PFSK-1 (cell line): ENCODE data around the gene WDR77.

Source experiments
- FOXP2 ChIP-seq: optimal IDR thresholded peaks from 2 replicates; pipeline ENCODE3; 2011; ENCODE audit warnings: borderline replicate concordance, control low read depth, inconsistent platforms; ENCODE audit not compliant: insufficient read depth; ENCODE audit errors: extremely low read length, extremely low read depth
- POLR2AphosphoS5 ChIP-seq: IDR thresholded peaks from 2 replicates; pipeline ENCODE4 v1.6.1; 2012; ENCODE audit warnings: low read depth, mild to moderate bottlenecking, control low read depth, low read length, moderate library complexity
- SIN3A ChIP-seq: IDR thresholded peaks from 2 replicates; pipeline ENCODE4 v1.6.1; 2012; ENCODE audit warnings: mild to moderate bottlenecking, low read length, moderate library complexity, borderline replicate concordance; ENCODE audit not compliant: insufficient read depth
- TAF1 ChIP-seq: IDR thresholded peaks from 2 replicates; pipeline ENCODE4 v1.6.1; 2012; ENCODE audit warnings: low read length, control low read depth, borderline replicate concordance; ENCODE audit not compliant: insufficient read depth
- TF ChIP-seq, protein P1 (sequence below), 2 experiments: IDR thresholded peaks; 2 replicates each; pipeline versions ENCODE4 v1.6.1 to v1.8.0; 2011 to 2012; ENCODE audit warnings: low read depth in 2 of 2, low read length in 2 of 2, control low read depth in 1 of 2, inconsistent platforms in 1 of 2, mild to moderate bottlenecking in 1 of 2, moderate library complexity in 1 of 2; ENCODE audit not compliant: insufficient read depth in 1 of 2

The WDR77 gene

DNA sequence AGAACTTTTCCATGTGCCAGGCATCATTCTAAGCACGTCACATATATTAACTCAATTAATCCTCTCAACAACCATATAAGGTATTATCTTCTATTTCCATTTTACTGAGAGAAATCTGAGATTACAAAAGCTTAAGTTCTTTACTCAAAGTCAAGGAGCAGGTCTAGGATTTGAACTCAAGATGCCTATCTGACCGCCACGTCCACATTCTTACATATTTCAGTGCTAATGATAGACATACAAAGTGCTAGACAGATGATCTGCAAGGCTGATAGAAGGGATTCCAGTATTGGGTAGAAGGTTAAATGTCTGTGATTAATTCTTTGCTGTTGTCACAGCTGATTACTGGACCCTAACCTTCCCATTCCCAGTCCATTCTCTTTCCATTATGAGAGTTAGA lies 4.7 kb upstream of the WDR77 start:
- TF ChIP-seq, protein P1, sequence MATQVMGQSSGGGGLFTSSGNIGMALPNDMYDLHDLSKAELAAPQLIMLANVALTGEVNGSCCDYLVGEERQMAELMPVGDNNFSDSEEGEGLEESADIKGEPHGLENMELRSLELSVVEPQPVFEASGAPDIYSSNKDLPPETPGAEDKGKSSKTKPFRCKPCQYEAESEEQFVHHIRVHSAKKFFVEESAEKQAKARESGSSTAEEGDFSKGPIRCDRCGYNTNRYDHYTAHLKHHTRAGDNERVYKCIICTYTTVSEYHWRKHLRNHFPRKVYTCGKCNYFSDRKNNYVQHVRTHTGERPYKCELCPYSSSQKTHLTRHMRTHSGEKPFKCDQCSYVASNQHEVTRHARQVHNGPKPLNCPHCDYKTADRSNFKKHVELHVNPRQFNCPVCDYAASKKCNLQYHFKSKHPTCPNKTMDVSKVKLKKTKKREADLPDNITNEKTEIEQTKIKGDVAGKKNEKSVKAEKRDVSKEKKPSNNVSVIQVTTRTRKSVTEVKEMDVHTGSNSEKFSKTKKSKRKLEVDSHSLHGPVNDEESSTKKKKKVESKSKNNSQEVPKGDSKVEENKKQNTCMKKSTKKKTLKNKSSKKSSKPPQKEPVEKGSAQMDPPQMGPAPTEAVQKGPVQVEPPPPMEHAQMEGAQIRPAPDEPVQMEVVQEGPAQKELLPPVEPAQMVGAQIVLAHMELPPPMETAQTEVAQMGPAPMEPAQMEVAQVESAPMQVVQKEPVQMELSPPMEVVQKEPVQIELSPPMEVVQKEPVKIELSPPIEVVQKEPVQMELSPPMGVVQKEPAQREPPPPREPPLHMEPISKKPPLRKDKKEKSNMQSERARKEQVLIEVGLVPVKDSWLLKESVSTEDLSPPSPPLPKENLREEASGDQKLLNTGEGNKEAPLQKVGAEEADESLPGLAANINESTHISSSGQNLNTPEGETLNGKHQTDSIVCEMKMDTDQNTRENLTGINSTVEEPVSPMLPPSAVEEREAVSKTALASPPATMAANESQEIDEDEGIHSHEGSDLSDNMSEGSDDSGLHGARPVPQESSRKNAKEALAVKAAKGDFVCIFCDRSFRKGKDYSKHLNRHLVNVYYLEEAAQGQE (IDR thresholded peaks at IDR 0.05; ENCODE audit: insufficient read depth in 1 of 2, low read depth in 2 of 2, low read length in 2 of 2), result no peak
- no peak for TF ChIP-seq TAF1
- TF ChIP-seq POLR2AphosphoS5, result no peak
- no peak for TF ChIP-seq FOXP2
- TF ChIP-seq SIN3A, result no peak

DNA sequence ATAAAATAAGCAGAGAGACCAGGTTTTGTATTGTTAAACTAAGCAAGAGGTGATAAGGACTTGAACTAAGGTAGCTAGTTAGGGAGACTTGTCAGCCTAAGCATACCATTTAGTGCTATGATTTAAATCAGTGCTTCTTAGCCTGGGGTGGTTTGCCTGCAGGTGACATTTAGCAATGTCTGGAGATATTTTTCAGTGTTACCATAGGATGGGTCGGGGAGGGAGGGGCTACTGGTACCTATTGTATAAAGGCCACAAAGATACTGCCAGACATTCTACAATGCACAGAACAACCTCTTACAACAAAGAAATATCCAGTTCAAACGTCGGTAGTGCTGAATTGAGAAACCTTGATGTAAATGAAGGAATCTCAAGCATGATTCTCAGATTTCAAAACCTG lies 3.5 kb upstream of the WDR77 start:
- TF ChIP-seq POLR2AphosphoS5 (no peak), SIN3A (no peak), FOXP2 (no peak), TAF1 (no peak)
- TF ChIP-seq, protein P1 (IDR thresholded peaks at IDR 0.05; ENCODE audit: insufficient read depth in 1 of 2, low read depth in 2 of 2, low read length in 2 of 2), result no peak

DNA sequence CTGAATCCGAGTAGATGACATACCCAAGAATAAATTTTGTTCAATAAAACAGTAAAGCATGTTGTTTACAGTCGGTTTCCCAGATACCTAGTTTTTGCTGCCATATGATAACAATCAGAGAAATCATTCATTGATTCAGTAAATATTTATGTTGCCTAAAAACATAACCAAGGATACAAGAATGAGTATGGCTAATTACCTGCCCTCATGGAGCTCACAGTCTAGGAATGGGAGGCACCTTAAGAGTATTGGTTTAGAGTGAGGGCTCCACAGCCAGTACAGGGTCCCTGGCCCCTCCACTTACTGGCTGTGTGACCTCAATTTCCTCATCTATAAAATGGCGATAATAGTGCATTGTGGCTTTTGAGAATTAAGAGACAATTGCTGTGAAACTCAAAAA lies 1.1 kb upstream of the WDR77 start:
- TF ChIP-seq, protein P1 (IDR thresholded peaks at IDR 0.05; ENCODE audit: insufficient read depth in 1 of 2, low read depth in 2 of 2, low read length in 2 of 2), result no peak

DNA sequence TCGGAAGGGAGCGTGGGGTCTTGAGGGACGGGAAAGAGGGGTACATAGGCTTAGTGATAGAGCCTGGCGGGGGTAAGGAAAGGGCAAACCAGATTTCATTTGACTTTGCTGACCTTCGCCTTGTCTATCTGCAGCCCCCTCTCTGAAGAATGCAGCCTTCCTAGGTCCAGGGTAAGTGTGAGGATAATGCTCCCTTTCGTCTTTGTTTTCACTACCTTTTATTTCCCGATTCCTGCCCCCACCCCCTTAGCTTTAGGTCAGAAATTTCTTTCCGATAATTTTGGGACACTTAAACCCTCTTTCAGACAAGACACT lies 604 bp upstream of the WDR77 start:
- no peak for TF ChIP-seq FOXP2
- no peak for TF ChIP-seq TAF1

DNA sequence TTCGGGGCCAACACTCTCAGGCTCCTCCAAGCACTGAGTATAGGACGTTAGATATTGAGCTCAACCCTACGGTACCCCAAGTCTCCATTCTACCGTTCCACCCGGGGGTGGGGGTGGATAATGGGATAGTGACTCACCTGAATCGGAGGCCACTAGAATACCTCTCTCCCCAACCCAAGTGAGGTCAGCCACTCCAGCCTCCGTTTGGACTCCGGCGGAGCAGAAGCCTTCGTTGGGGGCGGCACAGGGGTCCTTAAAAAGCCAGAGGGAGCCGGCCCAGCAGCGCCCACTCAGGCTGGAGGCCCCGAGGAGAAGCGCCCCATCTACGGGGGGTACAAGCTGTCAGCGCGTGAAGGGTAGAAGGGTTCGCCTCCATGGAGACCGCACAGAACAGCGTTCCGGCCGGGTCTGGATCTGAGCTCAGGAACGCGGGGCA lies 556 bp downstream of the WDR77 start:
- no peak for TF ChIP-seq FOXP2
- no peak for TF ChIP-seq TAF1
- TF ChIP-seq POLR2AphosphoS5, result no peak
- TF ChIP-seq SIN3A, result no peak; the same call in 1 of the 2 replicates
- TF ChIP-seq, protein P1 (IDR thresholded peaks at IDR 0.05; ENCODE audit: insufficient read depth in 1 of 2, low read depth in 2 of 2, low read length in 2 of 2), result no peak
